NCI-H510A treated with DMSO at 0.1 percent for 48 hours (cell line): ENCODE measurements around the gene PCBD1.

ENCODE experiments used
- DNase-seq: peaks from one replicate; lab custom pipeline; 2025; lab: John Stamatoyannopoulos, UW

Gene PCBD1

DNA sequence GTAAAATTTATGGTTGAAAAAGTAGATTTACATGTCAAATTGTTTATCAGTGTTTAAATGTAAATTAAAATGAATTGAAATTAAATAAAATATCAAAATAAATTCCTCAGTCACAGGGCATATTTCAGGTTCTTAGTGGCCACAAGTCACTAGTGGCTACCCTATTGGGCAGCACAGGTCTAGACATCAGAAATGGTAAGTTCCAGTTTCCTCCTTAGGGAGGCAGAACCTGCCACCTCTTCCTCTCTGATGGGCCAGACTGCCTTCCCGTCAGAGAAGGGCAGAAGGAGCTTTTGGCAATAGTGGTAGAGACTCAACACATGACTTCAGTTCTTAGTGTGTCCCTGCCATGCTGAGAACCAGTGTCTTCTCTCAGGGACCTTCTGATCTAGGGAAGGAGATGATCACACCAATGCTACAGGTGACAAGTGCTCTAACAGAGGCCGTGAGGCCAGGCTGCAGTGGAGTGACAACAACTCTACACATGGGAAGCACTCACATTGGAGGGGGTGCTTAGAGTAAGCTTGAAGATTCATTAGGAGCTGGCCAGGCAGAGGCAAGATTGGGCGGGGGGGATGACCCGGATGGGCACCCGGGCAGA lies 14.4 kb upstream of the PCBD1 start:
- DNase-seq, result no peak

DNA sequence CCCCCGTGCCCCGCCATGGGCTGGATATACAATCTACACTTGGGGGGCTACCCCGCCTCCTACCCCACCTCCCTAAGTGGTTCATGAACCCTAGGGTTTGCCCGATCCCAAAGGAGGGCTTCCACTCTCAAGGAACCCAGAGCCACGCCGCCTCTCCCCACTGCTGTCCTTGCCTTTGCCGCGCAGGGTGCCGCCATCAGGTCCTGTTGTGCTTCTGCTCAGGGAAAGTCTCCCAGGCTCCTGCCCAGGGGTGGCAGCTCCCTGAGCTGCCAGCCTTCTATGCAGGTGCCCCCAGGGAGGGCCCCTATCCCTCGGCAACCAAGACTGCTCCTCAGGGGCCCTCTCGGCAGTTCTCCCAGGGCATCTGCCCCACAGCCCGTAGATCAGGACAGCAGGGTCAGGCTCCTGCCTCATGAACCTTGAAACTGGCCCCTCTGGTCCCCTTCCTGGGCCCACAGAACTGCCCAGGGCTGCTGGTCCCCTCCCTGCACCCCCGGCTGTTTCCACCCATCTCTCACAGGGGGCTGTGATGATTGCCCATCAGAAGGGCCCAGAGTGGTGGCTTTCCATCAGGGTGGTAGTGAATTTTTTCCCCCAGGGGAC lies 13.0 kb upstream of the PCBD1 start:
- DNase-seq, result no peak

- DNase-seq, result no peak
Measured at GRCh38 chr10:70899096-70899495, 10.7 kb upstream of the PCBD1 start.

GRCh38 chr10:70898687-70899086 lies 10.3 kb upstream of the PCBD1 start:
- no peak for DNase-seq

GRCh38 chr10:70896551-70896950 lies 8.2 kb upstream of the PCBD1 start:
- no peak for DNase-seq

DNA sequence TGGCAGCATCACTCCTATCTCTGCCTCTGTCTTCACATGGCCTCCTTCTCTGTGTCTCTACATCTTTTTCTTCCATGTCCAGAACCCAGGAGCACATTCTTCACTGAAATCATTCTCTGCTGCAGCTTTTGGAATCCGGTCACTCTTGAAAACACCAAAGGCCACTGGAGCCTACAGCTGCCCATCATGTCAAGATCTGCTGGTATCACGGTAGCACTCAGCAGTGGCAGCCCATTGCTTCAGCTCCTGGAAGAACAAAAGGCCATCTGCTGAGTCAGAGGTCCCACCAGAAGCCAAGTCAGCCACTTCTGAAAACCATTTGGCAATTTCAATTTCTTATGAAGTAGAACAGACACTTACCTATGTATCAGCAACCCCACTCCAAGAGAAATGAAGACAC lies 6.1 kb upstream of the PCBD1 start:
- DNase-seq, result no peak

- no peak for DNase-seq
Measured at GRCh38 chr10:70893227-70894006, 5.1 kb upstream of the PCBD1 start.

DNA sequence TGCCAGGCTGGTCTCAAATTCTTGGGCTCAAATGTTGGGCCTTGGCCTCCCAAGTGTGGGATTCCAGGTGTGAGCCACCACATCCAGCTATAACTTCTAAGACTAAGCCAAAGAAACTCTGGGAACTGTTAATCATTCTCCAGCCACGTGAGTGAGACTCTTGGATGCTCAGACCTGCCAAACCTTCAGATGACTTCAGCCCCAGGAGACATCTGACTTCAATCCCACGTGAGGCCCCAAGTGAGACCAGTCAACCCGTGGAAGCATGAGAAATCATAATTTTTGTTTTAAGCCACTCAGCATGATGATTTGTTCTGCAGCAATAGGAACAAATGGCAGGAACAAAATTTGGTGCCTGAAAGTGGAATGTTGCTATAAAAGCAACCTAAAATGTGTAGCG lies 4.3 kb upstream of the PCBD1 start:
- no peak for DNase-seq

GRCh38 chr10:70891627-70892026 lies 3.3 kb upstream of the PCBD1 start:
- no peak for DNase-seq

- no peak for DNase-seq
Measured at GRCh38 chr10:70890917-70891431, 2.6 kb upstream of the PCBD1 start.

DNA sequence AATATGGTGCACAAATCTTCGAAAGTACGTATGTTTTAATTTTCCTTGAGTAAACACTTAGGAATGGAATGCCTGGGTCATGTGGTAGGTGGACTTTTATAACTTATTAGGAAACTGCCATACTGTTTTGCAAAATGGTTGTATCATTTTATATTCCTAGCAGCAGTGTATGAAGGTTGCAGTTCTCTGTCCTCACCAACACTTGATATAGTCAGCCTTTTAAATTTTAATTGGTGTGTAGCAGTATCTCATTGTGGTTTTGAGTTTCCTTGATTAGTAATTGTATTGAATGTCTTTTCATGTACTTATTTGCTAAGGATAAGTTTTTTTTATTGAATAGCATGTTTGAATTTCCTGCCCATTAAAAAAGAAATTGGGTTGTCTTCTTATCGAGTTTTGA lies 926 bp upstream of the PCBD1 start:
- DNase-seq, result no peak

DNA sequence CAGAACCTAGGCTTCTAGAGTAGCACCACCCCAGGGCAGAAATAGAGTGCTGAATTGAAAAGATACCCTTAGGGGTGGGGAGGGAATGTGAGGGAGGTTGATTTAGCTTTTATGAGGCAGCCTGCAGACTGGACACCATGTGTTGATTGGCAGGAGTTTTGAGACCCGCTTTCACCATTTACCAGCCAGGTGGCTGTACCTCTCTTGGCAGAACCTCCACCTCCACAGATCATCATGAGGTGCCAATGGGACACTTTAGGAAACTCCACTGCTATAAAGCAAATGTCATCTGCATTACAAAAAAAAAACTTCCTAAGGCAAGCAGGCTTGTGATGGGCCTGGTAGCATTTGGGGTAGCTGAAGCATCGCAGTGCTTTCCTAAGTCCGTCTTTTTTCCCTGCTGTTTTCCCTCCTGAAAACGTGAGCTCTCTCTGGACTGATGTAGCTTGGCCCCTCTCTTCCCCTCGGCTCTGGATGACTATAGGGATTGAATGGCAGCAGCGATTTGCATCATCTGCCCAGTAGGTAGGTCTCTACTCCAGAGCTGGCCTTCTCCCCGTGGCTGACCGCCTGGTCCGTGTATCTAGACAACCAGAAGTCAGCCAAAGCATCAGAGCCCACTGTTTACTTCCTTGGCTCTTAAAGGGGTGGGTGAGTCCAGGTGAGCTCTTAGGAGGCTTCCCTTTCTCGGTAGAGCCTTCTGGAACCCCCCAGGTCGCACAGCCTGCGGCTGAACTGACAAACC lies 1.3 kb downstream of the PCBD1 start:
- DNase-seq, result no peak

GRCh38 chr10:70885931-70886903 lies 2.1 kb downstream of the PCBD1 start:
- DNase-seq, result no peak

DNA sequence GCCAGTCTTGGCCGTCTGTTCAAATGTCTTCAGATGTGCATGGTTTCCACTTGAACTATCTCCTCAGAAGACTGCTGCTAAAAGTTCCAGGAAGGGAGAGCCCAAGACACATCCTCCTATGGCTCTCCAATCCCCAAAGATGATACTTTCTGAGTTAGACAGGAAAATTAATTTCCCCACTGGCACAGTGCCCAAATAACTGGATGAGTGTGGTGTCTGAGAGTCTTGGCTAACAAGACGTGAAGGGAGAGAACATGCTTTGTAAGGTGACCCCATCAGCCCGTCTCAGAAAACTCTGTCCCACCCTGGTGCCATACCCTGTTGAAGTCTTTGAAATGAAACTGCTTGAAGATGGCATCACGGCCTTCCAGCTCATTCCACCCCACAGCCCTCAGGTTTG lies 2.9 kb downstream of the PCBD1 start:
- no peak for DNase-seq

DNA sequence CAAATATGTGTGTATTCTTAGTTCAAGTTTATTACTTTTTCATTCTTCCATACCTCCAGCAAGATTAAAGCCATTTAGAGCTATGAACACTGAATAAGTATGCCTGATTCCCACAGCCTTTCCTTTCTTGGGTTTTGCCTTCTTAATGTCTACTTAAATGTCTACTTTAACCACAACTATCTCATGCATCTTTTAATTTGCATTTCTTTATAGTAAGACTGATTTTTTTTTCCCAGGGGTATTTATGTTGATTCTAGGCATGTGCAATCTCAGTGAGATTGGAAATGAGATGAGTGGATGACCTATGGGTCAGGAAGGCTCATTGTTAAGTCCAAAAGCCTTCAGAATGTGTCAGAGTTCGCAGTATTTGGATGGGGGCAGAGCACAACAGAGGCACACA lies 3.6 kb downstream of the PCBD1 start:
- no peak for DNase-seq

GRCh38 chr10:70880077-70880534 lies 8.3 kb downstream of the PCBD1 start:
- peak; percentile 86 for DNase-seq

DNA sequence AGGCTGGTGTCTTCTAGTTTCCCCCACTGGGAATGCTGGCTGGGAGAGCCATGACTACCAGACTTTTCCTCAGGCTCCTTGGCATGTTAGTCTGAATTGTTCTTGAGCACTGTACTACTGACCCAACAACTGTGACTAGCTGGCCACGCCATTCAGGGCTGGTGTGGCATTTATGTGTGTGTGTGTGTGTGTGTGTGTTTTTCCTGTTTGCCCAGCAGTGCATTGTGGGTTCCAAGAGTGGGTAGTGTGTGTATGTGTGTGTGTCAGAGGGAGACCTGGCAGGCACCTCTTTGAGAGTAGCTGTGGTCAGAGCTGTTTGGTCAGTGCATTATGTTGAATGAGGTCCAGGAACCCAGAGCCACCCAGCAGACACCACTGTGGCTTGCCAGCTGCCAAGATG lies 9.2 kb downstream of the PCBD1 start:
- no peak for DNase-seq

DNA sequence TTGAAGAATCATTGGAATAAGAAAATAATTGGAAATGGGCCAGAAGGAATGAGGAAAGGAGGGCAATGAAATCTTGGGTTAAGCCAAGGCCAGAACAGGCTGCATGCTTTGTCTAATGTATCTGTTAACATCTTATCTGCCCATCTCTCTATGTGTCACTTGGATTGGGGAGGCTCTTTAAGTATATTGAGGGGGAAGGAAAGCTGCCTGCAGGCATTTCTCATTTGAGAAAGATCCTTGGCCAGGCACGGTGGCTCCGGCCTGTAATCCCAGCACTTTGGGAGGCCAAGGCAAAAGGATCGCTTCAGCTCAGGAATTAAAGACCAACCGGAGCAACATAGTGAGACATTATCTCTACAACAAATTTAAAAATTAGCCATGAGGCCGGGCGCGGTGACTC lies 14.3 kb downstream of the PCBD1 start:
- DNase-seq, result no peak

- DNase-seq, result no peak
Measured at GRCh38 chr10:70872291-70872690, 16.1 kb downstream of the PCBD1 start.

- DNase-seq, result no peak
Measured at GRCh38 chr10:70866424-70866823, 21.9 kb downstream of the PCBD1 start.

DNA sequence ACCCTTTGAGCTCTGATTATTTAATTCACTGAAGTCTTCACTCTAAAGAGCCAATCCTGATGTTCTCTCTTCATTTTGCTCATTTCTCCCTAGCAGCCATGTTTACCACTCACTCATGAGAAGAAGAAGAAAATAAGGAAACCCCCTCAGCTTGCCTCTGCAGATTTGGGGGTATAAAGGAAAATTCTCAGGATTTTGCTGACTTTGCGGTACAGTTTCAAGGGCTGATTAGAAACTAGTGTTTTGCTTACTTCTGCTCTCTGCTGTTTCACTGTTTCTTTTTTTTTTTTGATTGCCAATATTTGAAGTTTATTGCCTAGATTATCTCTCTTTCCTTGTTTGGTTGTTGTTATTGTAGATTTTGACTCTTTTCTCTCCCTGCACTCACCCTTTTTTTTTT lies 23.4 kb downstream of the PCBD1 start:
- no peak for DNase-seq
